ENCODE measurements around the gene GPR78. TPM values are rescaled to one million over a fixed set of nuclear protein-coding genes. Genes with fewer than 3 reads are reported as not detected.

Gene GPR78
- total RNA-seq, 1 experiment from 2014 or later, result not detected

GRCh38 chr4:8598391-8599090, 18.3 kb downstream of the GPR78 start:
- DNase-seq (ENCODE audit: extremely low read depth, low read depth), result no peak

- DNase-seq (ENCODE audit: extremely low read depth, low read depth), result no peak
These were observed 18.9 kb downstream of the GPR78 start for GRCh38 chr4:8599091-8599460.

DNA sequence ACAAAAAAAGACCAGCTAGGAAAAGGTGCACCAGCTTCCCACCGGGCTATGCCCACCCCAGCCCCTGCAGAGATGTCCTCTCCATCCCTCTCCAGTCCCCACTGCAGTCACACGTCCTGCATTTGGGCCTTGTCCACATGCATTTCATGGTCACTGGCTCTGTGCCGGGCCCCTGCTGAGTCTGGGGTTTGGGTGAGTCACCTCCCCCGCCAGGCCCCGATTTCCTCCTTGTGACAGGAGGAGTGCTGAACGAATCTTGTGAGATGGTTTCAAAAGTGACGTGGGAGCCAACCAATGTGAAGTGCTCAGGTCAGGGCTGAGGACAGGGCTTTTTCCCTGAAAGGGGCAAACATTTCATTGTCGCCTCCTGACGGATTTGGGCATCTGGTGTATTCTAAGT, 19.5 kb downstream of the GPR78 start:
- peak; percentile 35 for DNase-seq (ENCODE audit: extremely low read depth, low read depth)

DNA sequence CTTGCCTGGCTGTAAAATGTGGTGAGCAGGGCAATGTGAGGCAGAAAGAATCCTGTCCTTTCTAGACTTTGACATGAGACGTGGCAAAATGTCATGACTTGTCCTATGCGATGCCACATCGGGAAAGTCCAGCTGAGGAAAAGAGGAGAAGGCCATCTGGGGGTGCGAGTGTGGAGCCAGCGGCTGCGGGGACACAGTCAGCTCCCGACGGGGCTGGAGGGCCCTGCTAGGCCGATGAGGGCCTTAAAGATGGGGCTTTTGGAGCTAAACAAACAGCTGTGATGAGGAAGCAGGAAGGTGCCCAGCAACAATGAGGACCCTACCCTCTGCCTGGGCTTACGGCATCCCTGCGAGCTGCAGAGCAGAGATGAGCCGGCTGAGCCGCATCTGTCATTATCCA, 20.1 kb downstream of the GPR78 start:
- no peak for DNase-seq (ENCODE audit: extremely low read depth, low read depth)

DNA sequence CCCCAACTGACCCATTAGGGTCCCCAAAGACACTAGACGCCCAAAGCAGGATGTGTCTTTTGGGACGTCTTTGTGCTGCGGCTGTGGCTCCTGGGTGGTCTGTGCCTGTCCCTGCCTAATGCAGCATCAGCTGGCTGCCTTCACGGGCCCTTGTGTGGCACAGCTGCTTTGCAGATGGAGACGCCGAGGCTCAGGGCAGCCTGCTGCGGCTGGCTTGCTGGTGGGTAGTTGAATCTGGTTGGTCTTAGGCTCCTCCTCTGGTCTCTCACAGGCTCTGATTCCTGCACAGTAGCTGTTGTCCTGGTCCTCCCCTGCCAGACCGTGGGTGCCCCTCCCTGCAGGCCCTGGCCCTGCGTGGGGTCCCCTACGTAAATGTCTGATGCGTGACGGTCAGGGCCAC, 20.5 kb downstream of the GPR78 start:
- no peak for DNase-seq (ENCODE audit: extremely low read depth, low read depth)

GRCh38 chr4:8601086-8601485, 20.9 kb downstream of the GPR78 start:
- no peak for DNase-seq (ENCODE audit: extremely low read depth, low read depth)

DNA sequence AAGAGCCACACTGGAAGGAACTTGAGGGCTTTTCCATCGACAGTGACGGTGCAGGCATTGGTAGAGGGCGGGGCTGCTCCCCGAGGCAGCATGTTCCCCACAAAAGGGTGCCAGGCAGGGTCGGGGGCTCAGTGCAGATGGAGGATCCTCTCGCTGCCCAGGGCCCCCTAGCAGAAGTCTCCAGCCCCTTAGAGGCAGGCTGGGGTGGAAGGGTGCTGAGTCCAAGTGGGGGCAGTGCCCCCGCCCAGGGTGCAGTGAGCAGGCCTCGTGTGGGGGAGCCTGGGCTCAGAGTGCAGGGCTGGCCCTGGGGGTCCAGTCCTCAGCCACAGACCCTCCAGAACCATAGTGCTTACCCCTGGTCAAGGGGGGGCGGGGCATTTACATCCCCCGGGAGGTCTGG, 21.4 kb downstream of the GPR78 start:
- DNase-seq (ENCODE audit: extremely low read depth, low read depth), result no peak

GRCh38 chr4:8602686-8603430, 22.7 kb downstream of the GPR78 start:
- DNase-seq (ENCODE audit: extremely low read depth, low read depth), result no peak

DNA sequence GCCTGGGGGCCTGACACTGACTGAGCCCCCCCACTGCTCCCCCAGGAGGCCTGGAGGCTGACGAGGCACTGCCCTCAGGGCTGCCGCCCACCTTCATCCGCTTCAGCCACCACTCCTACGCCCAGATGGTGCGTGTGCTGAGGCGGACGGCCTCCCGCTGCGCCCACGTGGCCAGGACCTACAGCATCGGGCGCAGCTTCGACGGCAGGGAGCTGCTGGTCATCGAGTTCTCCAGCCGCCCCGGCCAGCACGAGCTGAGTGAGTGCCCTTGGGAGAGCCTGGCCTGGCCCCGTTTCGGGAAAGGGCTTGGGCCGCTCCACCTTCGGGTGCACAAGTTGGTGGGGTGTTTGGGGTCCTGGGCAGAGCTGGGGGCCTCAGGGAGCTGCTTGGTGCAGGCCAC, 23.7 kb downstream of the GPR78 start:
- no peak for DNase-seq (ENCODE audit: extremely low read depth, low read depth)

GRCh38 chr4:8605289-8605688, 25.1 kb downstream of the GPR78 start:
- DNase-seq (ENCODE audit: extremely low read depth, low read depth), result no peak

DNA sequence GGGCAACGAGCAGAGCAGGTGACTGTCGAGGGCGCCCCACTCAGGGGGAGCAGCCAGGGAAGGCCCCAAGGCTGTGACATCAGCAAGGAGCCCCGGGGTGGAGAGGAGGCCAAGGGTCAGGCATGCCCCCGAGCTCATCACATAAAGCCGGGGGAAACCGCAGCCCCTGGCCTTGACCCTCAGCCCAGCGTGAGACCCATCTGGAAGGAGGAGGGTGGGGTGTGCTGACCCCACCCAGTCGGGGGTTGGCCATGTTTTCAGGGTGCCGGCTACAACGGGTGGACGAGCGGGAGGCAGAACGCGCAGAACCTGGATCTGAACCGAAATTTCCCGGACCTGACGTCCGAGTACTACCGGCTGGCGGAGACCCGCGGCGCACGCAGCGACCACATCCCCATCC, 26.3 kb downstream of the GPR78 start:
- no peak for DNase-seq (ENCODE audit: extremely low read depth, low read depth)

DNA sequence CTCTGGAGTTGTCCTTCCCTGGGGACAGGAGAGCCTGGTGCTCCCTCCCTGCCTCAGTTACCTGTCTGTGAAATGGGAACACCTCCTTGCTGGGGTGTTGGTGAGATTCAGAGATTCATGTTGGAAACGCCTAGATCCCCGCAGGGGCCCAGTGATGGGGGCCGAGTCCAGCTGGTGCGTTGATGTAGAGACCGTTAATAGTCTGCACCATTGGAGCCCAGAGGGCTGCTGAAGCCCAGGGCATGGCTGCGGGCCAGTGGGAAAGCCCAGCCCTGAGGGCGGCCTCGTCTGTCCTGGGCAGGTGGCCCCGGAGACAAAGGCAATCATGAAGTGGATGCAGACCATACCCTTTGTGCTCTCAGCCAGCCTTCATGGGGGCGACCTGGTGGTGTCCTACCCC, 26.8 kb downstream of the GPR78 start:
- no peak for DNase-seq (ENCODE audit: extremely low read depth, low read depth)

DNA sequence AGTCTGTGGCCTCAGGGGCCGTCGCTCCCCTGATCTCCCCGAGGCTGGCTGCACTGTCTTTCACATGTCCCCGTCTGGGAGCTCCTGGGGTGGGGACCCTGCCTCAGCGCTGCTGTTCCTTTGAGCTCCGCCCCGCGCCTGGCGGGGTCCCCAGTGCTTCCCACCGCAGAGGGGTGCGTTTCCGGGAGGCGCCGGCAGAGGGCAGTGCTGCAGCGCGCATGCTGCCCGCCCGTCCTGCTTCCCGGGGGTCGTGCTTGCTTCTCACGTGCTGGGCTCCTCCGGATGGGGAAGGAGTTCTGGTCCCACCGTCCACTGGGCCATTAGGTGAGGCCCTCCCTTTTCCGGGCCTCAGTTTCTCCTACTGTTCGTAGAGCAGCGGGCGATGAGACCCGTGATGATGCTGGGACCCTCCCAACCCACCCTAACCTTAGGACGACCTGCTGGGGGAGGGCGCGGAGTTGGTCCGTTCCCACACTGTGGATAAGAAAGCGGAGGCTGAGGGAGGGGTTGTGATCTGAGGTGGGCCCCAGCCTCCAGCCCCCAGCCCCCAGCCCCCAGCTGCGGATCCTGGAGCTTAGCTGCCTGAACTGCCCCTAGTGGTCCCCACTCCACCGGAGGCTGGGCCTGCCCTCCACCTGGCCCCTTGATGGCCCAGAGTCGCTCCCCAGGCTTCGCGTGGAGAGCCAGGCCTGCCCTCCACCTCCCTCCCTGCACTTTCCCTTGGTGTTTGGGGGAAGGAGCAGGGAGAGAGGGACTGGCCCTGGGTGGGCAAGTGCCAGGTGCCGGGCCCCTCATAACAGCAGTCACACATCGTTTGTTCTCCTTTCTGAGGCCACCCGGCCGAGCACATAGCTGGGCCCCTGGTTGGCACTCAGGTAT, 27.6 kb downstream of the GPR78 start:
- no peak for DNase-seq (ENCODE audit: extremely low read depth, low read depth)

GRCh38 chr4:8608714-8609391, 28.7 kb downstream of the GPR78 start:
- no peak for DNase-seq (ENCODE audit: extremely low read depth, low read depth)

DNA sequence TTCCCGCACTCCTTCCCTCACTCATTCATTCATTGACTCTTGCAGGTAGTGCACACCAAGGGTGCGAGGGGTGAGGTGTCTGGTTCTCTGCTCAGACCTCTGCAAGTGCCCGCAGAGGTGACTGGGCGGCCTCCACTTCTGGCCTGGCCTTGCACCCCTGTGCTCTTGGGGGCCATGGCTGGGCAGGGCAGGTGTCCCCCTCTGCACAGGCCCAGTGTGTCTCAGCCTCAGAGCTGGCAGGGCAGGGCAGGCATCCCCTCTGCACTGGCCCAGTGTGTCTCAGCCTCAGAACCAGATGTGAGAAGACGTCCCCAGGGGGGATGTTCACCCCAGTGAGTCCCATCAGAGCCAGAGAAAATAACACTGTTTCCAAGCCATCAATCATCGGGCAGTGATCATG, 29.2 kb downstream of the GPR78 start:
- DNase-seq (ENCODE audit: extremely low read depth, low read depth), result no peak

DNA sequence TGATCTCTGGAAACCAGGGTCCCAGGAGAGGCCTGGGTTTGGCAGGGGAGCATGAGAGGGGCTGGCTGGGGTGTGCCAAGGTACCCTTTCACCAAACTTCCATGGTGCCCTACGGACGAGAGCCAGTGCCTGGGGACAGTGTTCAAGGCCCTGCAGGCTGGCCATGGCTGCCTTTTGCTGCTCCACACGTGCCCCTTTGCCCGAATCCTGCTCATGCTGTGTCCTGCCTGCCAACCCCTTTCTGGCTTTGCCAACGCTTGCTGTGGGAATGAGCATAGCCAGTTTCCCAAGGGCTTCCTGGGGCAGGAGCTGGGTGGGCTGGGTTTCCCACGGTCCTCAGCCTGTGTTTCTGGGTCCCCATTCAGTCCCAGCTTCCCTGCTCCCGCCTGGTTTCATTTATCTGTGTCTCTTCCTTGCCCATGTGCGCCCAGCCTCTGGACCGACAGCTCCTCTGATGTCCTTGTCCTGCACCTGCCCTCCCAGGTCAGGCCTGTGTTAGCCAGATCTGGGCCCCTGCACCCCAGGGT, 29.7 kb downstream of the GPR78 start:
- no peak for DNase-seq (ENCODE audit: extremely low read depth, low read depth)

- DNase-seq (ENCODE audit: extremely low read depth, low read depth), result no peak
These were observed 30.8 kb downstream of the GPR78 start for GRCh38 chr4:8610858-8611616.

DNA sequence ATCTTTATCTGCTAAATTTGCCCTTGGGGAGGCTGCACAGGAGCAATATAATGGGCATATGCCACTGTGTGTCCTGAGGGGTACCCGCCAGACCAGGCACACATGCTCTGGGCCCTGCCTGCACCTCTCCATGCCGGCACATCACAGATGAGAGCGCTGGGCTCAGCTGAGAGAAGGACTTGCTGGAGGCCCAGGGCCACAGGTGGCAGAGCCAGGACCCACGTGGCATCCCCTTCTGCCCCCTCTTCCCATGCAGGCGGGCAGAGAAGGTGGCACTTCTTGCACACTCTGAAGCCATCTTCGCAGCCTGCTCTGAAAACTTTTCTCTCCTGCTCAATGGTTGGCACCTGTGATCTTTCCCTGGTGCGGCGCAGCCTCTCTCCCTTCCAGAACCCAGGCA, 32.5 kb downstream of the GPR78 start:
- DNase-seq (ENCODE audit: extremely low read depth, low read depth), result no peak

DNA sequence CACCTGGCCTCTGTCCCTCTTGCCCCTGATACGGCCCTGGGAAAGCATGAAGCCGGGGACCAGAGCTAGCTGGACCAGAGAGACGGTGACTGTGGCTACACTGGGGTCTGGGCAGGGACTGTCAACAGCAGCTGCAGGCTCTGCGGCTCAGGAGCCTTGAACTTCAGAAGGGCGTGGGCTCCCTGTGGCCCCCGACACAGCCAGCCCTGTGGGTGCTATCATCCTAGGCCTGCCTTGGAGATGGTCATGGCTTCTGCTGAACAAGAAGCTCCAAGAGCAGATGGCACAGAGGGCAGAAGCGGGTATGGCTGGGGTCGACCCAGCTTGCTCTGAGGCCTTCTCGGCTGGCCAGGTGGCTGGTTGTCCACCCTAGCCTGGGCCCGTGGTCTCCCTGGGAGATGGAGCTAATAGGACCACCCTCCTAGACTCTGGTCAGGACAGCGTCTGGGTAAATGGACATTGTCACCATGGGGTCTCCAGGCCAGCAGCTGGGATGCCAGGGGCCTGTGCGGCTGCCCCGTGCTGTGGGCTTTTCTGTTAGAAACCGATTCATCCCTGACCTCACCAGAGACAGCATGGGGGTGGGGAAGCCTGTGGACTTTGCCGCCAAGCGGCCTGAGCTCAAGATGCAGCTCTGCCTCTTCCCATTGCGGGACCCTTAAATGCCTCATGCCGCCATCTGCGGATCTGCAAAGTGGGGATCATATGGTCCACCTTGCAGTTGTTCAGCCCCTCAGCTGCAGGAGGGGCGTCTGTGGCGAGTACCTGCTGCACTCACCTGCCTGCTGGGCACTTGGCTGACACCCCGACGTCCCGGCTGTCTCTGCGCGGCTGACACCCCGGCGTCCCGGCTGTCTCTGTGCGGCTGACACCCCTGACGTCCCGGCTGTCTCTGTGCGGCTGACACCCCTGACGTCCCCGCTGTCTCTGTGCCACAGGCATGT, 33.5 kb downstream of the GPR78 start:
- DNase-seq (ENCODE audit: extremely low read depth, low read depth), result no peak

All from NCI-H460 (cell line).